SU-DHL-6 (cell line): ENCODE results near the gene MEF2A.

Experiments
- H2AFZ ChIP-seq: fragments of 200-600 bp; sonication (generic); 2 replicates; pipeline ENCODE4 v1.6.1; 2014; ENCODE audit warnings: low read depth, mild to moderate bottlenecking, moderate library complexity, mixed read lengths, antibody characterized with exemption, low read length; ENCODE audit not compliant: severe bottlenecking
- H3F3A ChIP-seq: fragments of 200-600 bp; shearing (Covaris generic); 2 replicates; pipeline ENCODE4 v1.6.0; 2016; ENCODE audit warnings: antibody characterized with exemption, mild to moderate bottlenecking; ENCODE audit not compliant: insufficient read depth
- H3K27ac ChIP-seq: fragments of 200-600 bp; sonication (generic); 2 replicates; pipeline ENCODE4 v1.5.1; 2016; ENCODE audit warnings: low read depth, mild to moderate bottlenecking, low read length, moderate library complexity, mixed read lengths
- H3K27me3 ChIP-seq: fragments of 200-600 bp; sonication (generic), shearing (Covaris generic); 2 replicates; pipeline ENCODE4 v1.6.0; 2014; ENCODE audit warnings: mild to moderate bottlenecking, low read length
- H3K36me3 ChIP-seq: fragments of 200-600 bp; sonication (generic); 2 replicates; pipeline ENCODE4 v1.6.1; 2014; ENCODE audit warnings: mild to moderate bottlenecking, low read length, mixed read lengths
- H3K4me2 ChIP-seq: fragments of 300-600, 200-600 bp; shearing (Covaris generic), sonication (generic); 2 replicates; pipeline ENCODE4 v1.6.0; 2014; ENCODE audit warnings: low read length, low read depth, mild to moderate bottlenecking; ENCODE audit not compliant: poor library complexity, severe bottlenecking
- H3K4me3 ChIP-seq: fragments of 200-600 bp; sonication (generic); 2 replicates; pipeline ENCODE4 v1.5.1; 2014; ENCODE audit warnings: antibody characterized with exemption, low read length, mild to moderate bottlenecking, mixed read lengths; ENCODE audit not compliant: insufficient read depth, poor library complexity, severe bottlenecking
- H3K79me2 ChIP-seq: fragments of 200-600 bp; sonication (generic); 2 replicates; pipeline ENCODE4 v1.6.1; 2014; ENCODE audit warnings: mild to moderate bottlenecking, low read length, moderate library complexity; ENCODE audit not compliant: insufficient read depth
- H3K9ac ChIP-seq: fragments of 200-600 bp; sonication (generic); 2 replicates; pipeline ENCODE4 v1.7.0; 2014; ENCODE audit warnings: mild to moderate bottlenecking, low read length
- H3K9me2 ChIP-seq: fragments of 200-600 bp; sonication (generic); replicated peaks from 2 replicates; pipeline ENCODE4 v1.6.1; 2014; ENCODE audit warnings: low read length; ENCODE audit not compliant: insufficient read depth
- H3K9me3 ChIP-seq: fragments of 200-600 bp; sonication (generic); 2 replicates; pipeline ENCODE4 v1.6.1; 2014; ENCODE audit warnings: low read length, mixed read lengths; ENCODE audit not compliant: insufficient read depth
- H4K20me1 ChIP-seq: fragments of 200-600 bp; sonication (generic); 2 replicates; pipeline ENCODE4 v1.6.1; 2014; ENCODE audit warnings: low read depth, mild to moderate bottlenecking, antibody characterized with exemption, low read length, moderate library complexity, mixed read lengths
- CTCF ChIP-seq: fragments of 200-600 bp; sonication (generic); IDR thresholded peaks from one replicate; pipeline ENCODE4 v1.5.1; 2017; ENCODE audit warnings: antibody characterized with exemption, mild to moderate bottlenecking, low read length, moderate library complexity; ENCODE audit not compliant: insufficient read depth, poor library complexity, severe bottlenecking
- EZH2phosphoT487 ChIP-seq: fragments of 200-600 bp; sonication (generic), shearing (Covaris generic); conservative IDR thresholded peaks from 2 replicates; pipeline ENCODE4 v1.6.1; 2018; ENCODE audit warnings: mild to moderate bottlenecking, antibody characterized with exemption, low read length, moderate library complexity, mixed read lengths

The MEF2A gene

GRCh38 chr15:99728916-99729315 lies 163.1 kb downstream of the MEF2A start:
- H3K4me3 ChIP-seq = no peak overlapping the region
- no peaks in the 10 kb centered on the region for H3K9me2 ChIP-seq
- no peak overlapping the region for H2AFZ ChIP-seq
- no peaks in the 10 kb centered on the region for H3F3A ChIP-seq
- no peak overlapping the region for H3K4me2 ChIP-seq
- no peak overlapping the region for H3K27ac ChIP-seq
- H3K9ac ChIP-seq = no peak overlapping the region
- no peaks in the 10 kb centered on the region for H4K20me1 ChIP-seq
- H3K9me3 ChIP-seq = no peaks in the 10 kb centered on the region
- no peak for TF ChIP-seq EZH2phosphoT487
- no peak for TF ChIP-seq CTCF
- no peaks in the 10 kb centered on the region for H3K79me2 ChIP-seq
- H3K36me3 ChIP-seq = no peaks in the 10 kb centered on the region
- H3K27me3 ChIP-seq = no peaks in the 10 kb centered on the region

GRCh38 chr15:99729327-99729726 lies 163.5 kb downstream of the MEF2A start:
- no peak overlapping the region for H2AFZ ChIP-seq
- H3K4me3 ChIP-seq = no peak overlapping the region
- TF ChIP-seq CTCF (no peak), EZH2phosphoT487 (no peak)
- no peak overlapping the region for H3K27ac ChIP-seq
- H3F3A ChIP-seq = no peaks in the 10 kb centered on the region
- no peak overlapping the region for H3K9ac ChIP-seq
- no peaks in the 10 kb centered on the region for H3K9me3 ChIP-seq
- no peaks in the 10 kb centered on the region for H3K27me3 ChIP-seq
- no peaks in the 10 kb centered on the region for H3K9me2 ChIP-seq
- no peaks in the 10 kb centered on the region for H4K20me1 ChIP-seq
- no peaks in the 10 kb centered on the region for H3K36me3 ChIP-seq
- no peaks in the 10 kb centered on the region for H3K79me2 ChIP-seq
- no peak overlapping the region for H3K4me2 ChIP-seq

- Histone ChIP-seq H3K9me3 (no peaks in the 10 kb centered on the region), H3K9me2 (no peaks in the 10 kb centered on the region), H3K4me2 (no peak overlapping the region), H4K20me1 (no peaks in the 10 kb centered on the region), H3K9ac (no peak overlapping the region), H3K4me3 (no peak overlapping the region), H2AFZ (no peak overlapping the region), H3F3A (no peaks in the 10 kb centered on the region), H3K27ac (no peak overlapping the region), H3K36me3 (no peaks in the 10 kb centered on the region), H3K27me3 (no peaks in the 10 kb centered on the region), H3K79me2 (no peaks in the 10 kb centered on the region)
- TF ChIP-seq CTCF (no peak), EZH2phosphoT487 (no peak)
Observed at GRCh38 chr15:99729920-99730319, 164.1 kb downstream of the MEF2A start.
